HG02678 (cell line): ENCODE measurements around the gene NHLH2.

Experiments used
- ATAC-seq: cut with Tn5 transposase; IDR thresholded peaks from one replicate; pipeline ENCODE4 v1.9.1; 2021; ENCODE audit warnings: mild to moderate bottlenecking, moderate library complexity; ENCODE audit not compliant: unreplicated experiment

Gene NHLH2

GRCh38 chr1:115840605-115841460 is at the start of gene NHLH2:
TSS of gene NHLH2 (minus strand) at chr1:115841126. CDS start at chr1:115838372, 2,754 bp downstream.
- ATAC-seq = no peak

- no peak for ATAC-seq
Observed at GRCh38 chr1:115890580-115890979, 49.7 kb upstream of the NHLH2 start.

- no peak for ATAC-seq
Observed at GRCh38 chr1:115888976-115889375, 48.0 kb upstream of the NHLH2 start.

GRCh38 chr1:115882913-115883902 is 42.3 kb upstream of the NHLH2 start:
- ATAC-seq = no peak

- no peak for ATAC-seq
Observed at GRCh38 chr1:115880981-115881672, 40.2 kb upstream of the NHLH2 start.

GRCh38 chr1:115879977-115880376 is 39.1 kb upstream of the NHLH2 start:
- ATAC-seq = no peak

- no peak for ATAC-seq
Observed at GRCh38 chr1:115877511-115877910, 36.6 kb upstream of the NHLH2 start.

- no peak for ATAC-seq
Observed at GRCh38 chr1:115874904-115875303, 34.0 kb upstream of the NHLH2 start.

- ATAC-seq = no peak
Observed at GRCh38 chr1:115874497-115874896, 33.6 kb upstream of the NHLH2 start.

- no peak for ATAC-seq
Observed at GRCh38 chr1:115873184-115873583, 32.3 kb upstream of the NHLH2 start.

GRCh38 chr1:115869064-115869463 is 28.1 kb upstream of the NHLH2 start:
- ATAC-seq = no peak

GRCh38 chr1:115867216-115867615 is 26.3 kb upstream of the NHLH2 start:
- no peak for ATAC-seq

- ATAC-seq = no peak
Observed at GRCh38 chr1:115865704-115866380, 24.9 kb upstream of the NHLH2 start.

- no peak for ATAC-seq
Observed at GRCh38 chr1:115862403-115862802, 21.5 kb upstream of the NHLH2 start.

GRCh38 chr1:115854005-115854404 is 13.1 kb upstream of the NHLH2 start:
- ATAC-seq = no peak

- ATAC-seq = no peak
Observed at GRCh38 chr1:115850937-115851336, 10.0 kb upstream of the NHLH2 start.

GRCh38 chr1:115847787-115848186 is 6.9 kb upstream of the NHLH2 start:
- ATAC-seq = no peak

- ATAC-seq = no peak
Observed at GRCh38 chr1:115842948-115843347, 2.0 kb upstream of the NHLH2 start.

- no peak for ATAC-seq
Observed at GRCh38 chr1:115839679-115840237, 1.2 kb downstream of the NHLH2 start.

- no peak for ATAC-seq
Observed at GRCh38 chr1:115839029-115839678, 1.8 kb downstream of the NHLH2 start.
